Embryonic facial prominence (tissue), 1 donor: ENCODE data around the gene SYCN.
"Not testable (repeated sequence)": the region's sequence is repeated elsewhere in the genome, so short reads cannot be mapped to it uniquely, and the experiment has no call there.

Experiments
- DNase-seq: peaks from one replicate; pipeline ENCODE4 v3.0.0-alpha.2; 2016; ENCODE audit errors: extremely low spot score

The SYCN gene, protein sequence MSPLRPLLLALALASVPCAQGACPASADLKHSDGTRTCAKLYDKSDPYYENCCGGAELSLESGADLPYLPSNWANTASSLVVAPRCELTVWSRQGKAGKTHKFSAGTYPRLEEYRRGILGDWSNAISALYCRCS

DNA sequence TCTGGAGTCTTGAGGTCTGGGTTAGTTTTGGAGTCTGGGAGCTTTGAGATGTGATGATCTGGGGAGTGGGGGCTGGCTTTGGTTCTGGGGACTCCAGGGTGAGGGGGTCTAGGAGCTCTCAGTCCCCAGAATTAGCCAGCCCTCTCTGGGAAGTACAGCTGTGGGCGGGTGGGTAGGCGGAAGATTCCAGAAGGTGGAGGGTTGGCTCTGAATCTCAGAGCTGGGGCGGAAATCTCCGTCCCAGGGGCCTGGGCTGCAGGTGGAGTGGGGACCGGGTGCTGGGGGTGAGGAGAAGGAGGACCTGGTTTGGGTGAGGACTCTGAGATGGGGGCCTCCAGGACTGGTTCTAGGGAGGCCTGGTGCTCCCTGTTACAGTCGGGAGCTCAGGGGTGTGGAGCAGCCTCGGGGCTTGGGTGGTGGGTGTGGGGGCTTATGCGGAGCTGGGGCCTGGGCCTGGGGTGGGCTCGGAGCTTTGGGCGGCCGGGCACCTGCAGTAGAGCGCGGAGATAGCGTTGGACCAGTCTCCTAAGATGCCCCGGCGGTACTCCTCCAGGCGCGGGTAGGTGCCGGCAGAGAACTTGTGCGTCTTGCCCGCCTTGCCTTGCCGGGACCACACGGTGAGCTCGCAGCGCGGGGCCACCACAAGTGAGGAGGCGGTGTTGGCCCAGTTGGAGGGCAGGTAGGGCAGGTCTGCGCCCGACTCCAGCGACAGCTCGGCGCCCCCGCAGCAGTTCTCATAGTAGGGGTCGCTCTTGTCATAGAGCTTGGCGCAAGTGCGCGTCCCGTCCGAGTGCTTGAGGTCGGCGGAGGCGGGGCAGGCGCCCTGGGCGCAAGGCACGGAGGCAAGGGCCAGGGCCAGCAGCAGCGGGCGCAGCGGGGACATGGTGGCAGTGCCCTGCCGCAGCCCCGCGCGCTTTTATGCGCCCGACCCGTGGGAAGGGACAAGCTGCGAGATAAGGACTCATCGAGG is at the start of gene SYCN:
TSS of gene SYCN (minus strand) at position 892 of the 970 bp plus-strand sequence. CDS start at position 883, 9 bp downstream.
- DNase-seq = no peak

DNA sequence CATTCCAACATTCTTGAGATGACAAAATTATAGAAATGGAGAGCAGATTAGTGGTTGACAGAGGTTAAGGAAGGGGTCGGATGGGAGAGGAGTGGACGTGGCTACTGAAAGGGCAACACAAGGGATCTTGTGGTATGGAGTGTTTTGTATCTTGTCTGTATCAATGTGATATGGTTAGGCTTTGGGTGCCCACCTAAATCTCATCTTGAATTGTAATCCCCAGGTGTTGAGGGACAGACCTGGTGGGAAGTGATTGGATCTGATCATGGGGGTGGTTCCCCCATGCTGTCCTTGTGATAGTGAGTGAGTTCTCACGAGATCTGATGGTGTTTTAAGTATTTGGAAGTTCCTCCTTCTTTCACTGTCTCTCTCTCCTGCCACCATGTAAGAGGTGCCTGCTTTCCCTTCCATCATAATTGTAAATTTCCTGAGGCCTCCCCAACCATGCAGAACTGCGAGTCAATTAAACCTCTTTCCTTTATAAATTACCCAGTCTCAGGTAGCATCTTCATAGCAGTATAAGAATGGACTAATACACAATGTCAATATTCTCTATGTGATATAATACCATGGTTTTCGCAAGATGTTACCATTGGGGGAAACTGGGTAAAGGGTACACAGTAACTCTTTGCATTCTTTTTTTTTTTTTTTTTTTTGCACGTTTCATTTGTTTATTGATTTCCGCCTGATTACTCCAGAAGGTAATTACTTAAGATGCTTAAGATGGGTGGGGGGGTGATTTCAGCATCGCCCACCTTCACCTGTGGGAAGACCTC is 49.5 kb upstream of the SYCN start:
- DNase-seq = no peak

DNA sequence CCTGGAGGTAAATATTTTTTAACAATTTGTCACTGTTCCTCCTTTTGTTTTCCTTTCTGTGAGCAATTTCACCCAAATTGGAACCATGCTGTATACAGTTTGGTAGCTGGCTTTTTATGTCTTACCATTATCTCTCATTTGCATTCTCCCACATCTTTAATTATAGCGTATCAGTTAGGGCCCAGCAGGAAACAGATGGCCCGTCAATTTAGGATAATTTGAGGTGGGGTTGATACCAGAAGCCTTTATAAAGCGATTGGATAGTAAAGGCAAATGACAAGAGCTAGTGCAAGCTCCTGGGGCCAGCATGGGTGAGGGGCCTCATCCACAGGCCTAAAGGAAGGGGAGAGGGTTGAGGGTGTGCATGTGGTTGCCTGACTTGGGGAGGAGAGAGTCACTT is 48.4 kb upstream of the SYCN start:
- DNase-seq = no peak

DNA sequence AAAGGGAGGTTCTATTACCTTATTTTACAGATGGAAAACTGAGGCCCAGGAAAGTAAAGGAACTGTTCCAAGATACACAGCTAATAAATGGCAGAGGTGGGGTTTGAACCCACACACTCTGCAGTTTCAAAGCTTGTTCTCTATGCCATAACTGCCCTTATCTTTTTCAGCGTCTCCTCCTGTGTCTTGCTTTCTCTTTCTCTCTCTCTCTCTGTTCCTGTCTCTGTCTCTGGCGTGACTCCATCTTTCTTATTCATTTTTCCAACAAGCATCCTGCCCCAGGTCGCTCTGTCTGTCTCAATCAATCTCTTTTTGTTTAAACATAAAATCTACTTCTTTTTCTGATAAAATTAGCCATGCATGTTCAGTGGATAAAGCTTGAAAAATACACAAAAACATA is 47.8 kb upstream of the SYCN start:
- no peak for DNase-seq

DNA sequence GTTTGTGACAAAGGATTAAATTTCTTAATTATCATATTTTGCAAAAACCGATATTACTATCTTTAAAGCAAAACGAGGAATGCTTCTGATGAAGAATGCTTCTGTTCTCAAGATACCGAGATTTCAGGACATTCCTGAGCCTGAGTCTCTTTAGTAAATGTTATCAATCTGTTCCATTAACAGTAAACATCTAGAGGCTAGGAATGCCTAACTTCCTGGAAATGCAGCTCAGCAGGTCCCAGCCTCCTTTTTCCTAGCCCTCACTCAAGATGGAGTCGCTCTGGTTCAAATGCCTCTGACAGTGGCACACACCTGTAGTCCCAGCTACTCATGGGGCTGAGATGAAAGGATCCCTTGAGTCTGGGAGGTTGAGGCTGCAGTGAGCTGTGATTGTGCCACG is 47.0 kb upstream of the SYCN start:
- DNase-seq = no peak

DNA sequence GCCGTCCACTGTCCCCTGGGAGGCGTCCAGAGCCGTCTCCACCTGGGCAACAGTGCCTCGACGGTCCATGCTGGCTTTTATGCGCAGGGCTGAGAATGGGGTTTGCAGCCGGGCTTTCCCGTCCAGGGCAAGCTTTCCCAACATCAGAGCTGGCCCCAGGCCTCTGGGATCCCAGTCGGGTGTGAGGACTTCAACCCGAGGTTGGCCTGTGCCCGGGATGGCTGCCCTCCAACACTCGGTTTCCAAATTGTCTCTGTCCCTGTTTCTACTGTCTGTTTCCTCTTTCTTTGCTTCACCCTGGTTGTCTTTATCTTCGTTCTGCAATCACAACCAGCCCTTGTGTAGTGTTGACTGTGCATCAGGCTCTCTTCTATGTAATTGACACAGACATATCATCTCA is 44.7 kb upstream of the SYCN start, which contains the start of gene IFNL4:
TSS of gene IFNL4 (minus strand) at position 51 of the 400 bp plus-strand sequence.
- no peak for DNase-seq

DNA sequence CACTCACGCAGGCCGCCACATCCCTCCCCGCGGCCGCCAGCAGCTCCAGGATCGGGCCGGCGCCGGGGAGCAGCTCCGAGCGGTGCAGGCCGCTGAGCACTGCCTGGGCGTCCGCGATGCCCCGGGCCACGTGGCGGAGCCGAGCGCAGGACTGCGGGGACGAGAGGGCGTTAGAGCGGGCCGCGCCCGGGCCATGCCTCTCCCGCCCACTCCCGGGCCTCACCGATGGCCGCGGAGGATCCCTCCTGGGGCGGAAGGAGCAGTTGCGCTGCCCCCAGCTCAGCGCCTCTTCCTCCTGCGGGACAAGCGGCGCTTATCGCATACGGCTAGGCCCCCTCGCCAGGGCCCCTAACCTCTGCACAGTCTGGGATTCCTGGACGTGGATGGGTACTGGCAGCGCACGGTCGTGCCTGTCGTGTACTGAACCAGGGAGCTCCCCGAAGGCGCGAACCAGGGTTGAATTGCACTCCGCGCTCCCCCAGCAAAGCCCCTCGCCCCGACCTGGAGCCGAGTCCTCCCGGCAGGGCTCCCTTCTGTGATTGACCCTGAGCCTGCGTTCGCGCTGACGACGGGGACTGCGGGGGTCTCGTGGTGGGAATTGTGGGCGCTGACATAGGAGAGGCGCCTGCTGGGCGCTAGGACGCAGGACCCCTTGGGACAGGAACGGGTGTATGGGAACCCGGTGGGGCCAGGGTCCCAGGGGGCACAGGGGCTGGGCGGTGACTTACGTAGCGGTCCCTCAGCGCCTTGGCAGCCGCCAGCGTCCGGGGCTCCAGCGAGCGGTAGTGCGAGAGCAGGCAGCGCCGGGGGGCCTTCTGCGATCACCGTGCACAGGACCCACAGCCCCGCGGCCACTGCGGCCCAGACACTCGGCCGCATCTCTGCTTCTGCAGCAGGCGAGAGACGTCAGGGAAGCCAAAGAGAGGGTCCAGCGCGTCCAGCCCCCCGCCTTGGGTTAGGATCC is 43.9 kb upstream of the SYCN start:
- DNase-seq = no peak

DNA sequence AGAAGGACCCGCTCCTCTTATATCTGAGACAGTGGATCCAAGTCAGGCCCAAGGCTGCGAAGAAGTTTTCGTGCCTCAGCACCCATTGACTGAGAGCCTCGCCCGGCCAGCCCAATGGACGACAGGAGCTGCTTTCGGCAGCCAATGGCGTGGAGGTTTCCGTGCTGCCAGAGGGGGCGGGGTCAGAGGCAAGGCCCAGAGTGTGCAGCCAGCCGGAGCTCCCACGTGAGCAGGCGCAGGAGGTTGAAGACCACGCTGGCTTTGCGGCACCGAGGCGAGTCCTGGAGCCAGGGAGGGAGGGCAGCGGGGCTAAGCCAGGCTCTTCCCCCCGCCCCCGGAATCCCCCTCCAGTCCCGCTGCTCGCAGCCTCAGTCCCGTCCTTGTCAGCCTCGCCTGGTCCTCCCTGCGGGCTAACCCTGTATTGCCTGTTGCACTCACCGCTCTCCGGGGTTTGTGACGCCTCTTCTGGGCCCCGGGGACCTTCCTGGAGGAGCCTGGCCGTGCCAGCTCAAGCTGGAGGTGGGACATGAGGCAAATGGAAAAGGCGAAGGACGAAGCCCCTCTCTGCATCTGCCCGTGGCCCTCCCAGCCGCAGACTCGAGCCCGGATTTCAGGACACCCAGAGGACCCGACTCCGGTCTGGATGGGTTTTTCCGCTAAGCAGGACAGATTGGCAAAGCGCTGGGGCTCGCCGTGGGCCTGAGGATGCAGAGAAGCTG is 43.0 kb upstream of the SYCN start:
- DNase-seq = no peak

DNA sequence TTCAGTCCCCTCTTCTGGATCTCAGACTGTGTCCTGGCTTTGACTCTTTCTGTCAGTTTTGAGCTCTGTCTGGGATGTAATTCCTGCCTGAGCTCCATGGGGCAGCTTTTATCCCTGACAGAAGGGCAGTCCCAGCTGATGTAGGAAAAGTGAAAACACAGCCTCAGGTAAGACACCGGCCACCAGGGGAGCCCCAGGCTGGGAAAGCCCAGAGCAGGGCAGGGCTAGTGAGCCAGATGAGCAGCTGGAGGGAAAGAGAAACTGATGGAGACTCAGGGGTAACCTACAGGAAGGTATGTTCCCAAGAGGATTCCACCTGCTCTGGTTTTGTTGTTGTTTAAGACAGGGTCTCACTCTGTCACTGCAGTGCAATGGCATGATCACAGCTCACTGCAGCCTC is 41.1 kb upstream of the SYCN start:
- not testable (repeated sequence) for DNase-seq

DNA sequence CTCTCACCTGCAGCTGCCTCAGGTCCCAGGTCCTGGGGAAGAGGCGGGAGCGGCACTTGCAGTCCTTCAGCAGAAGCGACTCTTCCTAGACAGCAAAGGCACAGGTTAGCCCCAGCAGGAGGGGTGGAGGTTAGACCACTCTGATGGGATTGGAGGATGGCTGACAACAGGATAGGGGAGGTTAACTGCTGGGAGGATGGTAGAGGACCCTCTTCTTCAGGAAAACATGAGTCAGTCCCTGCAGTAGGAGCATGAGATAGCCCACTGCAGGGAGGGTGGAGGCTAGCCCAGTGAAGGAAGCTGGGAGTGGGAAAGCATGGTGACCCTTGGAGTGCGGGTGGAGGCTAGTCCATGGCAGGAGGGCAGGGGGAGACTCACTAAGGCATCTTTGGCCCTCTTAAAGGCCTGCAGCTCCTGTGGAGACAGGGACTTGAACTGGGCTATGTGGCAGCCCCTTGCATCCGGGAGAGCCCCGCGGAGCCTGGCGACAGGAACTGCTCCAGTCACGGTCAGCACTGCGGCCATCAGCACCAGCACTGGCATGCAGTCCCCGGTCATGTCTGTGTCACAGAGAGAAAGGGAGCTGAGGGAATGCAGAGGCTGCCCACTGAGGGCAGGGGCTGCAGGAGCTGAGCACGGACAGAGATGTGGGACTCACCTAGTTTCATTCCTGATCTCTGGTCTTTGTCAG is 40.5 kb upstream of the SYCN start, which contains the start of gene IFNL3:
TSS of gene IFNL3 (minus strand) at position 597 of the 691 bp plus-strand sequence. CDS start at position 558, 39 bp downstream.
- DNase-seq = not testable (repeated sequence)

DNA sequence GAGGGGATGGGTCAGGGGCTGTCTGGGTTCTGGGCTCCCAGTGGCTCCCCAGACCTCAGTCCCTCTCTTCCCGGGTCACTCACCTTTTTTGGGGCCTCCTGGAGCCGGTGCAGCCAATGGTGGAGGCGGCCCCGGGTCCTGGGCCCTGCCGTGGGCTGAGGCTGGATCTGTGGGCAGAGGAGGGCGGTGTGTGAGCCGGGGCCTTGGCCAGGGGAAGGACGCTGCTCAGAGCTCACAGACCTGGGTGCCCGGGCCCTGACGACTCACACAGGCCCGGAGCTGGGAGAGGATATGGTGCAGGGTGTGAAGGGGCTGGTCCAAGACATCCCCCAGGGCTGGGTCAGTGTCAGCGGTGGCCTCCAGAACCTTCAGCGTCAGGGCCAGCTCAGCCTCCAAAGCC is 39.7 kb upstream of the SYCN start:
- not testable (repeated sequence) for DNase-seq

DNA sequence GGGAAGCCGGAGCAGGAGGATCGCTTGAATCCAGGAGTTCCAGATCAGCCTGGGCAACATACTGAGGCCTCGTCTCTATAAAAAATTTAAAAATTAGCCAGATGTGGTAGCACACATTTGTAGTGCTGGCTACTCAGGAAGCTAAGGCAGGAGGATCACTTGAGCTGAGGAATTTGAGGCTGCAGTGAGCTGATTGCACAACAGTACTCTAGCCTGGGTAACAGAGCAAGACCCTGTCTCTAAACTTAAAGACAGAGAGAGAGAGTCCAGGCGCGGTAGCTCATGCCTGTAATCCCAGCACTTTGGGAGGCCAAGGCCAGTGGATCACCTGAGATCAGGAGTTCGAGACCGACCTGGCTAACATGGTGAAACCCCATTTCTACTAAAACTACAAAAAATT is 36.4 kb upstream of the SYCN start:
- DNase-seq = no peak

DNA sequence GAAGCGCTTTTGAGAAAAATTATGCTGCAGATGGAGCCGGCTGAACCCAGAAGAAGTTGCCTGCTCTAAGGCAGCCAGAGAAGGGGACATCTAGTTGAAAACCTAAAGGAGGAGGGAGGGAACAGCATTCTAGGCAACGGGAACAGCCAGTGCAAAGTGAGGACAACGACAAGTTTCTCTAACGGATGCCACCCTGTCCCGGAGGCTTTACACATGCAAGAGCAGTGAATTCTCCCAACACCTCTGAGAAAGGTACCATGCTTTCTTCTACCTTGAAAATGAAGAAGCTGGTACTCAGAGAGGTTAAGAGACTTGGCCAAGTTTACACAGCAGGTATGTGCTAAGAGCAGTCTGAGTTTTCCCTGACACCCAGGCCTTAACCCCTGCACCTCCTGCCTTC is 34.9 kb upstream of the SYCN start:
- no peak for DNase-seq

DNA sequence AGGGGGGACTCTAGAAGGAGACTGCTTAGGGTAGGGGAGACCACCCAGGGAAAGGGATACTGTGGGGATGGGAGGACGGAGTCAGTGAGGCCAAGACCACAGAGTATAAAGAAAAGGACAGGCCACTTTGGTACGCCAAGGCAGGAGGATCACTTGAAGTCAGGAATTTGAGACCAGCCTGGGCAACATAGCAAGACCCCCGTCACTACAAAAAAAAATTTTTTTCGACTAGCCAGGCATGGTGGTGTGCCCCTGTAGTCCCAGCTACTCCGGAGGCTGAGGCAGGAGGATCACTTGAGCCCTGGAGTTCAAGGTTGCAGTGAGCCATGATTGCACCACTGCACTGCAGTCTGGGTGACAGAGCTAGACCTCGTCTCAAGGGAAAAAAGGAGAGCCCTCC is 34.1 kb upstream of the SYCN start:
- no peak for DNase-seq

DNA sequence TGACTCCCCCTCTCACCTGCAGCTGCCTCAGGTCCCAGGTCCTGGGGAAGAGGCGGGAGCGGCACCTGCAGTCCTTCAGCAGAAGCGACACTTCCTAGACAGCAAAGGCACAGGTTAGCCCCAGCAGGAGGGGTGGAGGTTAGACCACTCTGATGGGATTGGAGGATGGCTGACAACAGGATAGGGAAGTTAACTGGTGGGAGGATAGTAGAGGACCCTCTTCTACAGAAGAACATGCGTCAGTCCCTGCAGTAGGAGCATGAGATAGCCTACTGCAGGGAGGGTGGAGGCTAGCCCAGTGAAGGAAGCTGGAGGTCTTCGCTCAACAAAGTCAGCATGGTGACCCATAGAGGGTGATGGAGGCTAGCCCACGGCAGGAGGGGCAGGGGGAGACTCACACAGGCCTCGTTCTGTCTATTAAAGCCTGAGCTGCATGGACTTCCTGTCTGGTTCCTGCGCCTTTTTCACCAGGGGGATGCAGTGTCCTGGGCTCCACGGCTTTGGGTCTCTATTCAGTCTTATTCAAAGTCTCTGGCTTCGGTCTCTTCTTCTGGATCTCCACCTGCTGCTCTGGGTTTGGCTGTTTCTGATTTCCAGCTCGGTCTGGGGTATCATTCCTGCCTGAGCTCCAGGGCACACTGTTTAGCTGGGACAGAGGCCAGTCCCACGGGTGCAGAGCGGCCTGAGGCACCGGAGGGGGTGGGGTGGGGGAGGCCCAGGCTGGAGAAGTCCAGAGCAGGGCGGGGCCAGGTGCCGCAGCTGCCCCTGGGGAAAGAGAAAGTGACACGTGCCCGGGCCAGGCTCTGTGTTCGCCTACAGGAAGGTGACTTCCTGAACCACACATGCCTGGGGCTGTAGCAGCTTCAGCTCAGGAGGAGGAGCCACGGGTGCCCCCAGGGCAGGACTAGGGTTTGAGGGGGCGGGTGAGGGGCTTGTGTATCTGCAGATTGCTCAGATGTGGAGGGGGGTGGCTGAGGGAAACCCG is 33.4 kb upstream of the SYCN start:
- DNase-seq = no peak

DNA sequence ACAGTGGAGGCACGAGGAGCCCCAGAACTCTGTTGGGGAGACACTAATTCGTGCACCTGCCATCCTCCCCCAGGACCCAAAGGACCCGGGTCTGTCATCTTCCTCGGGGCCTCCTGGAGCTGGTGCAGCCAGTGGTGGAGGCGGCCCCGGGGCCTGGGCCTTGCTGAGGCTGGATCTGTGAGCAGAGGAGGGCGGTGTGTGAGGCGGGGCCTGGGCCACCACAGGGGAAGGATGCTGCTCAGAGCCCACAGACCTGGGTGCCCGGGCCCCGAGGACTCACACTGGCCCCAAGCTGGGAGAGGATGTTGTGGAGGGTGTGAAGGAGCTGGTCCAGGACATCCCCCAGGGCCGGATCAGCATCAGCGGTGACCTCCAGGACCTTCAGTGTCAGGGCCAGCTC is 32.5 kb upstream of the SYCN start:
- no peak for DNase-seq

DNA sequence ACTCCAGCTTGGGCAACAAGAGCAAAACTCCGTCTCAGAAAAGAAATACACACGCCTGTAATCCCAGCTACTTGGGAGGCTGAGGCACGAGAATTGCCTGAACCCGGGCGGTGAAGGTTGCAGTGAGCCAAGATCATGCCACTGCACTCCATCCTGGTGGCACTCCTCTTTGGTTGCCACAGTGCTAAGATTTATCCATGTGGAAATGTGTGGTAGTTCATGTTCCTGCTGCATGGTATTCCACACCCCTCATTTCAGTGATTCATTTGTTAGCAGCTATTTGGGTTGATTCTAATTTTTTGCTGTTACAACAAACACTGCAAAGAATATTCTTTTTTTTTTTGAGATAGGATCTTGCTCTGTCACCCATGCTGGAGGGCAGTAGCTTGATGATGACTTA is 28.6 kb upstream of the SYCN start:
- no peak for DNase-seq

DNA sequence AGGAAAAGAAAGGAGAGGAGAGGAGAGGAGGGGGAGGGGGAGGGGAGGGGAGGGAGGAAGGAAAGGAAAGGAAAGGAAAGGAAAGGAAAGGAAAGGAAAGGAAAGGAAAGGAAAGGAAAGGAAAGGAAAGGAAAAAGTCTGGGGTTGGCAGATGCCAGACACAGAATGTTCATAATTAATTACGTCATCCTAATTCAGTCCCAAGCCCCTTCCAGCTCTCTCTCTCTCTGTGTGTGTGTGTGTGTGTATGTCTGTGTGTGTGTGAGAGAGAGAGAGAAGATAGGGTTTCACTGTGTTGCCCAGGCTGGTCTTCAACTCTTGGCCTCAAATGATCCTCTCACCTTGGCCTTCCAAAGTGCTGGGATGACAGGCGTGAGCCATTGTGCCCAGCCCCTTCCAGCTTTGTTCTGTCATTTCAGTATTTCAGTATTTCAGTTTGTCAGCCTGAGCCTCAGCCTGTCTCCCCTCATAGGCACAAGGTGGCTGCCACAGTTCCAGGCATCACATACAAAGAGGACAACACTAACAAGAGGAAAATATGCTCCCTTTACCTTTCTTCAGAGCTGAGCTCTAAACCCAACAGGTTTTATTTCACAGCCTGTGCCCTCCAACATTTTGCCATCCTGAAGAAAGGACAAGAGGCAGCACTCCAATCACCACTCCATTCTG is 26.2 kb upstream of the SYCN start:
- DNase-seq = no peak
